Esophagus muscularis mucosa (tissue), 4 donors: ENCODE results near the gene HIVEP2. TPM values are rescaled to one million over a fixed set of nuclear protein-coding genes. Genes with fewer than 3 reads are reported as not detected.

Source experiments
- DNase-seq: peaks from one replicate; pipeline ENCODE4 v3.0.0-alpha.2; 2017; ENCODE audit errors: extremely low spot score
- H3K27ac ChIP-seq, 4 donors: fragments of 200-600 bp; sonication (generic); replicated peaks in 1 of 4; 1 replicate in 3 of 4; 2 replicates in 1 of 4; pipeline ENCODE4 v1.5.1; 2016 to 2019; ENCODE audit warnings: mild to moderate bottlenecking in 1 of 4
- H3K27me3 ChIP-seq, 4 donors: fragments of 200-600 bp; sonication (generic); one replicate each; pipeline versions ENCODE4 v1.5.1 to v1.6.0; 2016 to 2019
- H3K36me3 ChIP-seq, 4 donors: fragments of 200-600 bp; sonication (generic); one replicate each; pipeline ENCODE4 v1.5.1; 2016 to 2019
- H3K4me1 ChIP-seq, 4 donors: fragments of 200-600 bp; sonication (generic); one replicate each; pipeline ENCODE4 v1.5.1; 2016 to 2019
- H3K4me3 ChIP-seq, 4 donors: fragments of 200-600 bp; sonication (generic); 1 replicate in 2 of 4; 2 replicates in 2 of 4; pipeline ENCODE4 v1.5.1; 2016 to 2019; ENCODE audit warnings: mild to moderate bottlenecking in 4 of 4, moderate library complexity in 1 of 4
- H3K9me3 ChIP-seq, 4 donors: fragments of 200-600 bp; sonication (generic); 1 replicate in 3 of 4; 2 replicates in 1 of 4; pipeline ENCODE4 v1.5.1; 2016 to 2019
- EP300 ChIP-seq: sonication (generic); formaldehyde crosslinking; IDR thresholded peaks from one replicate; pipeline ENCODE4 v1.6.1; 2017; ENCODE audit warnings: antibody characterized with exemption
- POLR2A ChIP-seq: fragments of 450-650 bp; IDR thresholded peaks from one replicate; pipeline ENCODE4 v1.6.1; 2017; ENCODE audit warnings: antibody characterized with exemption, moderate library complexity, mild to moderate bottlenecking, low read depth
- POLR2AphosphoS5 ChIP-seq, 2 donors: sonication (generic); formaldehyde crosslinking; IDR thresholded peaks; one replicate each; pipeline ENCODE4 v1.6.1; 2017; ENCODE audit warnings: antibody characterized with exemption in 2 of 2
- WGBS: methylation state at CpG from one replicate; pipeline ENCODE4 v1.1.5; 2018; 5-methylcytosine and 5-hydroxymethylcytosine counted together
- intact Hi-C: fragments of 100-400 bp; cut with DNase I; formaldehyde crosslinking; loops from one replicate; pipeline ENCODE4 v1.15.1; 2023
- total RNA-seq, 4 donors: library from RNA; depleted of rRNA; stranded (reverse); fragments of >200 nt; gene quantifications; one replicate each; pipeline versions ENCODE4 v1.1.0 to v1.2.1, GENCODE V29; 2016
- TF ChIP-seq, protein P1 (sequence below), 3 experiments: fragments of 200-600 bp in 2 of 3; fragments of 450-650 bp in 1 of 3; sonication (generic) in 2 of 3; IDR thresholded peaks; one replicate each; pipeline ENCODE4 v1.5.1; 2017 to 2019; ENCODE audit warnings: antibody characterized with exemption in 3 of 3, mild to moderate bottlenecking in 2 of 3, moderate library complexity in 1 of 3

Gene HIVEP2
- total RNA-seq, 4 donors from 2014 or later: 20.3 to 29.3 (median 22.1) TPM

DNA sequence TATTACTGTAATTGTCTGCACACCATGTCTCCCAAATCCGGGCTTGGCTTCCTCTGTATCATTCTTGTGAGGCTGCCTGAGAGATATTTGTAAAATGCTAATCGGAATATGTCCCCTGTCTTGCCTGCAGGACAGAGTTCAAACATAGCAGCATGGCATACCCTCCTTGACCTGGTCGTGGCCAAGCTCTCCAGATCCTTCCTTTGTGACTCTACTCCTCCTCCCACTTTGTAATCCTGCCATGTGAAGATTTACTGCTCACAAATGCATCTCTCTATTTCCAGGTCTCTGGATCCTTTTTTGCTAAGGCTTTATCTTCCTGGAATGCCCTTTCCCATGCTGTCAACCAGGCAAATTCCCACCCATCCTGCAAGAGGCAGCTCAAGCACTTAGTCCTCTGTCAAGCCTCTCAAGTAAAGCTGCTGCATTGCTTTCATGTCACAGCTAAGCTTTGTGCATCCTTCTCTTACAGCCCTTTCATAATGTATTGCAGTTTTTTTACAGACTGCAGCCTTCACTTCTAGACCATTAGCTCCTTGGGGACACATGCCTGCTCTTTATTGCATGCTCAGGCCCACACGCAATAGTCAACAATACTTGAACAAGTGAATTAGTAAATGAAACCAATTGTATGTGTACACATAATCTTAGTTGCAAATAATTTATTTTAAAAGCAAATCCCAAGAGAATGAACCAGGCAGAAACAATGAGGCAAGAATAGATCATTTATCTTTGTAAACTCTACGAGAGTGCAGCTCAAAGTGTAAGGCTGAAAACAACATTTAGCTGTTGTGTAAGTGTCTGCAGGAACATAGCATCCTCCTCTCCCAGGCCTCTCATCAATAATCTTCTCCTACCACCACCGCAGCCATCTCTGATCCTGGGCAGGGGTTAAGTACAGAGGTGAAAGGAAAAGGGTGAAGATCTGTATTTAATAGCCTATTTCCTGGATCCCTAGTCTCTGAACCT, 45.8 kb downstream of the HIVEP2 start:
- no peak overlapping the region for H3K4me3 ChIP-seq
- no peaks in the 10 kb centered on the region for H3K27me3 ChIP-seq
- peaks cover 18 to 50% (median 35%) of the 10 kb centered on the region in 4 donors for H3K4me1 ChIP-seq
- intact Hi-C loops: no loop called here
- DNase-seq: no peak
- no peaks in the 10 kb centered on the region for H3K36me3 ChIP-seq
- 73% methylated on average over 6 of the region's 6 CpGs for WGBS
- no peak overlapping the region for H3K27ac ChIP-seq
- H3K9me3 ChIP-seq: no peaks in the 10 kb centered on the region
- no peak for TF ChIP-seq EP300
- no peak for TF ChIP-seq POLR2AphosphoS5 (IDR thresholded peaks at IDR 0.05)
- no peak for TF ChIP-seq POLR2A
- TF ChIP-seq, protein P1, sequence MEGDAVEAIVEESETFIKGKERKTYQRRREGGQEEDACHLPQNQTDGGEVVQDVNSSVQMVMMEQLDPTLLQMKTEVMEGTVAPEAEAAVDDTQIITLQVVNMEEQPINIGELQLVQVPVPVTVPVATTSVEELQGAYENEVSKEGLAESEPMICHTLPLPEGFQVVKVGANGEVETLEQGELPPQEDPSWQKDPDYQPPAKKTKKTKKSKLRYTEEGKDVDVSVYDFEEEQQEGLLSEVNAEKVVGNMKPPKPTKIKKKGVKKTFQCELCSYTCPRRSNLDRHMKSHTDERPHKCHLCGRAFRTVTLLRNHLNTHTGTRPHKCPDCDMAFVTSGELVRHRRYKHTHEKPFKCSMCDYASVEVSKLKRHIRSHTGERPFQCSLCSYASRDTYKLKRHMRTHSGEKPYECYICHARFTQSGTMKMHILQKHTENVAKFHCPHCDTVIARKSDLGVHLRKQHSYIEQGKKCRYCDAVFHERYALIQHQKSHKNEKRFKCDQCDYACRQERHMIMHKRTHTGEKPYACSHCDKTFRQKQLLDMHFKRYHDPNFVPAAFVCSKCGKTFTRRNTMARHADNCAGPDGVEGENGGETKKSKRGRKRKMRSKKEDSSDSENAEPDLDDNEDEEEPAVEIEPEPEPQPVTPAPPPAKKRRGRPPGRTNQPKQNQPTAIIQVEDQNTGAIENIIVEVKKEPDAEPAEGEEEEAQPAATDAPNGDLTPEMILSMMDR (IDR thresholded peaks at IDR 0.05): no peak

DNA sequence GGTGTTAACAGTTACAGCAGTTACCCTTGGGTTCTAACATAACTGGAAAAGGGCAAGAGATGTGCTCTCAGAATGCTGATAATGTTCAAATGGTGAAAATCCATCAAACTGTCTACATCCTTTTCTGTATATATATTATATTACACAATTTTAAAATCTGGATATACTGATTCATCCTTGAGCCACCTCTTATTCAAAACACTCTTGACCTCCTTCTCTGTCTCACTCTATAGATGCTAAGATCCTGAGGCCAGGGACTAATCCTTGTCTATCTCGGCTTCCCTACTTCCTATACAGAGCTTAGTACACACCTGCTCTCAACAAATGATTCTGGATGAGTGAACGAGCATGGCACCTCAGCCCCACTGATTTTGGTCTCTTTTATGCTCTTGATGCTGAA, 47.3 kb downstream of the HIVEP2 start:
- H3K9me3 ChIP-seq: no peaks in the 10 kb centered on the region
- no peak overlapping the region for H3K4me3 ChIP-seq
- peaks cover 17 to 35% (median 30%) of the 10 kb centered on the region in 4 donors for H3K4me1 ChIP-seq
- TF ChIP-seq POLR2AphosphoS5 (IDR thresholded peaks at IDR 0.05): no peak
- TF ChIP-seq, protein P1 (IDR thresholded peaks at IDR 0.05): no peak
- no peak for TF ChIP-seq POLR2A
- TF ChIP-seq EP300: no peak
- no peaks in the 10 kb centered on the region for H3K27me3 ChIP-seq
- intact Hi-C loops: no loop called here
- no peaks in the 10 kb centered on the region for H3K36me3 ChIP-seq
- 67% methylated on average over 2 of the region's 2 CpGs for WGBS
- DNase-seq: no peak
- H3K27ac ChIP-seq: no peak overlapping the region

DNA sequence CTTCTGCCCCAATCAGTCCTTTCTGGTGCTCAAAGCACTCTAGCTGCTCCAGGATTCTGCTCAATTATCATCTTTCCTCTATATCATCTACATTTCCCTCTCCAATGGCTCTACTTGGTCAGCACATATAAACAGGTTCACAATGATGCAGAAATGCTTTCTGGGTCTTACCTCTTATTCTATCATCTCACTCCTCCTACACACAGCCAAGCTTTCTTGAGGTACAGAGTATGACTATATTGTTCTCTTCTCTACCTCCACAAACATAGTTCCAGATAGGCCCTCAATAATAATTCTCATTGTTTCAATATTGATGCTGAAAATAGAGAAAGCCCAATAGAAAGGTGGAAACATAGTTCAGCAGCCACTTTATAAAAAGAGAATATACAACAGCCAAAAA, 48.2 kb downstream of the HIVEP2 start:
- no peak for DNase-seq
- intact Hi-C loops: no loop called here
- Histone ChIP-seq H3K4me1 (peaks cover 14 to 32% (median 27%) of the 10 kb centered on the region in 4 donors), H3K9me3 (no peaks in the 10 kb centered on the region), H3K36me3 (no peaks in the 10 kb centered on the region), H3K27ac (no peak overlapping the region), H3K4me3 (no peak overlapping the region), H3K27me3 (no peaks in the 10 kb centered on the region)
- no peak for TF ChIP-seq EP300
- TF ChIP-seq, protein P1 (IDR thresholded peaks at IDR 0.05): no peak
- TF ChIP-seq POLR2A: no peak
- no peak for TF ChIP-seq POLR2AphosphoS5 (IDR thresholded peaks at IDR 0.05)

DNA sequence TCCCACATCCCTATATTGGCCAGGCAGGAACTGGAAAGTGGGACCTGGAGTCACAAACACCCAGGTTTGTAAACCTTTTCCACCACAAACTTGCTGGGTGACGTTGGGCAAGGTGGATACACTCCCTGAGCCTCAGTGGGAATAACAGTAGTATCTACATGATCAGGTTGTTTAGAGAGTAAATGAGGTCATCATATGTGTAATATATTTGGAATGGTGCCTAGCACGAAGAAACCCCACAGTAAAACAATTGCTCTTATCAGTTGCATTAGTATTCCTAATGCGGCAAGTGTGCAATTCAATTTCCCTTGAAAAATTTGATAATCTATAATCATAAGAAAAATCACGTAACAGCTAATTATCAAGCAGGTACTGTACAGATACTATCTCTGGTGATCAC, 51.9 kb downstream of the HIVEP2 start:
- DNase-seq: no peak
- Histone ChIP-seq H3K9me3 (no peaks in the 10 kb centered on the region), H3K4me3 (no peak overlapping the region), H3K27me3 (no peaks in the 10 kb centered on the region), H3K36me3 (no peaks in the 10 kb centered on the region), H3K4me1 (peaks cover 0 to 9% (median 5%) of the 10 kb centered on the region in 4 donors), H3K27ac (no peak overlapping the region)
- intact Hi-C loops: no loop called here
- WGBS: 84% methylated on average over 4 of the region's 4 CpGs
- TF ChIP-seq, protein P1 (IDR thresholded peaks at IDR 0.05): no peak
- TF ChIP-seq POLR2A (no peak), POLR2AphosphoS5 (IDR thresholded peaks at IDR 0.05) (no peak), EP300 (no peak)
